D721Med (cell line): ENCODE results near the gene NAV3.
"Not testable (repeated sequence)": the region's sequence is repeated elsewhere in the genome, so short reads cannot be mapped to it uniquely, and the experiment has no call there.

Source experiments
- DNase-seq: peaks from one replicate; pipeline ENCODE4 v3.0.0; 2011; ENCODE audit warnings: low spot score; ENCODE audit not compliant: insufficient read length
- FAIRE-seq: peaks from 2 replicates; lab custom pipeline; 2011; peaks lifted over from hg19 to GRCh38; lab: Jason Lieb, UNC
- CTCF ChIP-seq: IDR thresholded peaks from 2 replicates; pipeline ENCODE4 v1.5.1; 2012; ENCODE audit warnings: mild to moderate bottlenecking, control low read depth; ENCODE audit not compliant: insufficient read depth; ENCODE audit errors: missing control alignments

The NAV3 gene

GRCh38 chr12:78249578-78249977 is 418.9 kb downstream of the NAV3 start:
- DNase-seq (no peak), FAIRE-seq (no peak)
- TF ChIP-seq CTCF, result no peak

GRCh38 chr12:78257662-78258061 is 427.0 kb downstream of the NAV3 start:
- FAIRE-seq, DNase-seq: not testable (repeated sequence)

GRCh38 chr12:78260976-78261375 is 430.3 kb downstream of the NAV3 start:
- no peak for FAIRE-seq
- no peak for DNase-seq
- no peak for TF ChIP-seq CTCF

- TF ChIP-seq CTCF, result no peak
- FAIRE-seq (no peak), DNase-seq (no peak)
These were observed 431.2 kb downstream of the NAV3 start for GRCh38 chr12:78261901-78262300.
